GM19025 (cell line): ENCODE measurements around the gene PLCH1.

ENCODE experiments used
- ATAC-seq: cut with Tn5 transposase; IDR thresholded peaks from one replicate; pipeline ENCODE4 v1.9.1; 2021; ENCODE audit warnings: mild to moderate bottlenecking, low read depth, moderate library complexity; ENCODE audit not compliant: unreplicated experiment

Gene PLCH1

DNA sequence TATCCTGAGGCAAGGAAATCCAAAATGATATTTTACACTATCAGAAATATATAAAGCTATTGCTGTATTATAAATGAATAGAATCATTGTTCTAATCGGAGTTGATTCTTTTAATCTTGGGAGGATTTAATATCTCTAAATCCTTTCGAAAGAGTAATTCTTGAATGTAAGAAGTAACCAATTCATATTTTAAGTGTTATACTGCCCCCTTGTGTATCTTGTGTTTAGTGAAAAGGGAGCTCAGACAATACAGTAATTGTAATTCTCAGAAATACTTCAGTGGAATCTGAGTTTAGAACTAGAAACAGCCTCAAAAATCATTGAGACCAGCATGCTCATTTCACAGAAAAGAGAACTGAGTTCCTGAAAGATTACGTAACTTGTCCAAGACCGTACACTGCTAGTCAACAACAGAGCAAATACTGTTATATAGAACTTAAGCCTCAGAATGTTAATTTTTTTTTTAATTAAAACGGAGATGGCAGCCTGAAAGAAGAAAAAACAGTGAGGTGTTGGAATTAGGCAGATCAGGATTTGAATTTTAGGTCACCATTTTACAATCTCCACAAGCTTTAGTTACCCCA, 42.9 kb downstream of the PLCH1 start:
- ATAC-seq: no peak

DNA sequence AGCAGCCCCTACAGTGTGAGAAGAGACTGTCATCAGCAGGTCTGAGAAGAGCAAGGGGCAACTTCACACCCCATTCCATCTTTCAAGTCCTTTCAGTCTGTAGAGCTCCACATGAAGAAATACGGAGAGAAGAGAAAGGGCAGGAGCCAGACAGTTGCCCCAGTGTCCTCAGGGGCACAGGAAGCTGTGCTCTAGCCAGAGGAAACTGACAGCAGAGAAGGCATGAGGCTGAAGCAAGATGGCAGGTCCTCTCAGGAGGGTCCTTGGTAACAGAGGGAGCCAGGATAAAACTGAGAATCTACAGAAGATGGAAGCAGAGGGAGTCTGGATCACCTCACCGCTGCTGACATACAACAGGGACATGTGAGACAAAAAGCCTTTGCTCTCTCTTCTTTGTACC, 47.3 kb downstream of the PLCH1 start:
- no peak for ATAC-seq

DNA sequence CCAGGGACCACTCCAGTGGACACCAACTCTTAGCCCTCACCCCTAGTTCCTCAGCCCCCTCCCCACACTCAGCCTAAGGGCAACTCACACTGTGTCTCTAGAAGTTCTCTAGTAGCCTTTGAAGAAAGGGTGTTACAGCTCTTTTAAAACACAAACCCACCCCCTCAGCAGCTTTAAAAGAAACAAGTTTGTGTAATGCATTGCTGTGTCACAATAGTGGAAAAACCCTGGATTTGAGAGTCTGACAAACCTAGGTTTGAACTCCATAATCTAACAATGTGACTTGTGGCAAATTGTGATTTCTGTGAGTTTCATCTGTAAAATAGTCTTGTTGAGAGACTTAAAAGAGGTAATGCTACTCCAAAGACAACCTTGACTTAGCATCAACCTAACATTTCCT, 54.0 kb downstream of the PLCH1 start:
- ATAC-seq: no peak

DNA sequence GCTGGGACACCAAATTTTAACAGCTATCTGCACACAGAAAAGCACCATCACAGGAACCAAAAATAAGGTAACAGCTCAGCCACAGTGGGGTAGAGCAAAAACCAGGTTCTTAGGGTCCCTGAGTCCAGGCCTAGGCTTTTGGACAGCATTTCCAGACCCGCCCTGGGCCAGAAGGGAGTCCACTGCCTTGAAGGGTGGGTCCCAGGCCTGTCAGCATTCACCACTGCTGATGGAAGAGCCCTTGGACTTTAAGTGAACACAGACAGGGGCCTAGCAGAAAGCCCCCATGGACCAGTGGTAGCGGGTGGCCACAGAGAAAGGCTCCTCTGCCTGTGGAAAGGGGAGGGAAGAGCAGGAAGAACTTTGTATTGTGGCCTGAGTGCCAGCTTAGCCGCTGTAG, 56.4 kb downstream of the PLCH1 start:
- ATAC-seq: no peak

DNA sequence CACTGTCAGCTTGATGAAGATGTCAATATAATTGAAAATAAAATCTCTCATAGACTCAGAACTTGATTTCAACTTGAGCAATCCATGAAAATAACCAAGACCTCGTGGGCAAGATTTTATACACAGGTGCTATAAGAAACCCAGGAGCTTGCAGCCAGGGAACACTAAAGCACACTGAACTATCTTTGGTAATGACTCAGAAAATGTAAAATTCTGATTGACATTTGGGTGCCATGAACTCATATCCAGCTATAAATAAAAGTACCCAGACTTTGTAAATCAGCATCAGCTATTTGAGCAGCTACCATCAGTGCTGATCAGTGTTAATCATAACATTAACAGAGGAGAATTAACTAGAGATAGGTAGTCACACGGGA, 61.5 kb downstream of the PLCH1 start:
- no peak for ATAC-seq

DNA sequence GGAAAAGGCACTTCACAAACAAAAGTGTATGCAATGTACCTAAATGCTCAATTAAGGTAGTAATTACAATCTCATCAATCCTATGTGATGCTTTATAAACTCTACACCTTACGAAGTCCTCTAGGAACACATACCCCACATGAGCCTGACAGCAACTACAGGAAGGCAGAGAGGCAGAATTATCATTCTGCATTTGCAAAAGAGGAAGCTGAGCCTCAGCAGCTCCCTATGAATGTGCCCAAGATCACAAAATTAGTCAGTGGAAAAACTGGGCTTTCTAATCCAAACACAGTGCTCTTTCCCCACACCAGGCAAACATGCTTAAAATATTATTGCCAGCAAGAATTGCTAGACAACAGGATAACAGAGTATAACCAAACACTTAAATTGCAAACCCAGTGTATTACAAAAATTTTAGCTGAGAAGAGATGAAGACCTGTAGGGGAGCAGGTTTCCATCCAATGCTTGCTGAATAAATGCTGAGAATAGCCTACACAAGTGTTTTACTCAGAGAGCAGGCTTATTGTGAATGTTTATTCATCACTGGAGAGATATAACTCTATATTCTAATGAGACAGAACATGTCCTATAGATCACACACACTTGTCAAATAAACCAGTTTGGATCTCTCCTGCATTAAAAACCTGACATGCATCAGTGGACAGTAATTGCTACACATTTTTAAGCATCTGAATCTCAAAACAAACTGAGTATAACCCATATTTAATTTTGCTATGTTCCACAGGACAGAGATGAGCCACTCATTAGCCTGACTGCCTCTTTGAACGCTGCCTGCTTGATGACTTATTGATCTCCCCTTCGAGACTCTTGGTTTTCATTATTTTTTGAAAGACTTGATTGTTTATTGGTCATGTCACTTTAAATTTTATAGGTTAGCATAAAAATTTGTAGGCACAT, 62.2 kb downstream of the PLCH1 start:
- ATAC-seq: no peak

DNA sequence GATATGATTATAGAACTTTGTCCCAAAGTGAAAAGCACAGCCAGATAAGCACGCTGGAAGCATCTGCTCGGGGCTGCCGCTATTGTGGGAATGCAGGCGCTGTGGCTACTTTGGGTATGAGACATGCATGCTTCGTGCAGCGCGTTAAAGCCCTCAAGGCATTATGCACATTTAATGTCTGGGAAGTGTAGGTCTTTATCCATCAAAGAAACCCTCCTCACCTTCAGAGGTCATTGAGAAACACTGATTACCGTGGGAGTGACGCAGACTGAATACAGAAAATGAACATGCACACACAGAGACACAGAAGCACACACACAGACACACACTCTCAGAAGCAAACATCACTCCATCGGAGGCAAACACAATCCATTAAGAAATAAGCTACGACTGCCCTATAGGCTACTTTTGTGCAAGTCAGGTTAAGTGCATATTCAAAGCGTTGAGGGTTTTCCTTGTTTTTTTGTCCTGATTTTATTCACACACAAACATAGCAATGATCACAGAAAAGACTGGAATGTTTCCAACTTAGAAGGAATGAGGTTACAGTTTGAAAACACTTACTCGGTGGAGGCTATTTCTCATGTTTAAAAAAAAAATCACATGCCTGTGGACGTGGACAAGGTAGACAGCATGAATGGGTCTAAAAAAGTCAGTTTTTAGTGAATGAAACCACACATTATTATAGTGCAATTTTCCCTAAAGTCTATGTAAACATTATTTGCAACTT, 68.5 kb downstream of the PLCH1 start:
- no peak for ATAC-seq

DNA sequence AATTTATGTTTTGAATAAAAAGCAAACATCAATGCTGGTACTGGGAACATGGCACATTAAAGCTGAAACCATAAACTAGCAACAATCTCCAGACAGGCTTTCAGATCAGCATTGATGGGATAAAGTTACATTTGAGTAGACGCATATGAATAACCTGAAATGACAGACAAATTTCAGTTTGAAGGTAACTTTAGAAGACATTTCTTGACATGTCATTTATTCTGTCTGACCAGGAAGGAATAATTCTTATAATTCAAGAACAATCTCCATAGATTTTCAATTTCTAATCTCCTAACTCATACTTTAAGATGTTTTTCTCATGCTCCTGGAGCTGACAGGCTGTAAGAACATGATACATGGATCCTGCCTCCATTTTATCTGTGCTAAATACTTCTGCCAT, 69.8 kb downstream of the PLCH1 start:
- ATAC-seq: no peak

DNA sequence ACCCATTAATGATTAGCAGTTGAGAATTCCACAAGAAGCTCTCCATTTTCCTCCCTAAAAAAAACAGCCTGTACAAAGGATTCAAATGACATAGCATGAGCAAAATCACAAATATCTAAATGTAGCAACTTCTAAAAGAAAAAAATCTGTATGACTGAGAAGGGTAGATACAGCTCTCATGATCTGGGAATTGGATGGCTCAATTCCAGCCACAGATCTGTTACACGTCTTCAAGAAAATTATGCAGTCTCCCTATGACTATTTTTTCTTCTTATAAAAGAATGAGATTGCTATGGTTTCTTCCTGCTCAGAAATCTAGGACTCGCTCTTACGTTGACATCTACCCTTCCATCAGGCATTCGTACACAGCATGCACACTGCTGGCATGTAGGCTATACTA, 71.5 kb downstream of the PLCH1 start:
- no peak for ATAC-seq

DNA sequence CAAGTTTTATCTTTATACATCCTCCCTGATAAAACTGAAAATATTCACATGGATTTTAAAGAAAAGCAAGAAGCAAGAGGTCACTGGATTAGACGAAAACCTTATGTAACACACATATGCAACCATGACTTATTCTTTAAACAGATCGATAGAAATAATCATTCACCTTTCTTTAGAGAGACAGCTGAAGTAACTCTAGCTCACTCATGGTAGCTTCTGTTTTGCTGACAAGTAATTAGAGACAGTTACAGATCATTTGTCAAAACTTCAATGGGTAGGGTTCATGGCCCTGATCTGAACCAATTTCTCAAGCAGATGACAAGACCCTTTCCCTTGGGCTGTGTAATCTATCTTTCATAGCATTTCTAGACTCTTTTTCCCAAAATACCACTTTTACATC, 74.5 kb downstream of the PLCH1 start:
- no peak for ATAC-seq

DNA sequence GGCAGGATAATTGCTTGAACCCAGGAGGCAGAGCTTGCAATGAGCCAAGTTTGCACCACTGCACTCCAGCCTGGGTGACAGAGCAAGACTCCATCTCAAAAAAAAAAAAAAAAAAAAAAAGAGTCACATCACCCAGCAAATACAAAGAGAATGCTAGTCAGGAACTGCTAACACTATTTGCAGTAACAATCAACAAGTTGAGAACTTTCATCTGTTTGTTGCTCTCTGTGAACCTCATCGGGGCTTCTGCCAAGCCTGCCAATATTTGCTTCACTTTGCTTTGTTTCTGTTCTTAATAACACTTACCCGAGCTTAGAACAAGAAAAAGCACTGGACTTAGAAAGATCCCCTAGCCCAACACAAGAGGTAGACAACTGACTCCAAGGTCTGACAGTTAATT, 76.9 kb downstream of the PLCH1 start:
- ATAC-seq: no peak

DNA sequence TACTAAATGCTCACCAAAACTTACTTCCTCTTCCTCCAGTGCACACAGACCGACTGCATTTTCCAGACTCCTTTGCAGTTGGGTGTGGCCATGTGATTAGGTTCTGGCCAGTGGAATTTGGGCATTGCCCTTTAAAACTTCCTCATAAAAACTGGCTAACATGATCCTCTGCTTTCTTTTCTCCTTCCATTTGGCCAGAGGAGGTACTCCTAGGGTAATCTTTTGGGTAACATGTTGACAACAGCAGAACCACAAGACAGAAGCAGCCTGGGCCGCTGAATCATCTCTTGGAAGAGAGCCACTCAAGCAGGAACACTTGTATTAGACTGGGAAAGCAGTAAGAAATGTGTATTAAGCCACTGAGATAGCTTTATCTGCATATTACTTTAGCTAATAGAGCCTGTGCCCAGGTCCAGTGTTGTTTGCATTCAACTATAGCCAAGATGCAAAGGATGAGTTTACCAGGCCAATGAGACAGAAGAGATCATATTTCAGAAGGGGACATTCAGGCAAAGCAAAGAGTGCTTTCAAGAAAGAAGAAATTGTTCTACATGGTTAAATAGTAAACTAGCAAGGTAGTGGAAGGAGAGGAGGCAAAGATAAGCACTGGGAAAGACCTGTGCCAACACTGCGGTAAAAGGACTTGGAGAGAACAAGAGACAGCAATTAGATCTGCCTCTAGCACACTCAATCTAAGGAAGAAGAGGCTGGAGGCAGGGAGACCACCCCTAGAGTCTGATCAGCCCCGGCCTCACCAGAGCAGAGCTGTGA, 79.8 kb downstream of the PLCH1 start:
- ATAC-seq: no peak

DNA sequence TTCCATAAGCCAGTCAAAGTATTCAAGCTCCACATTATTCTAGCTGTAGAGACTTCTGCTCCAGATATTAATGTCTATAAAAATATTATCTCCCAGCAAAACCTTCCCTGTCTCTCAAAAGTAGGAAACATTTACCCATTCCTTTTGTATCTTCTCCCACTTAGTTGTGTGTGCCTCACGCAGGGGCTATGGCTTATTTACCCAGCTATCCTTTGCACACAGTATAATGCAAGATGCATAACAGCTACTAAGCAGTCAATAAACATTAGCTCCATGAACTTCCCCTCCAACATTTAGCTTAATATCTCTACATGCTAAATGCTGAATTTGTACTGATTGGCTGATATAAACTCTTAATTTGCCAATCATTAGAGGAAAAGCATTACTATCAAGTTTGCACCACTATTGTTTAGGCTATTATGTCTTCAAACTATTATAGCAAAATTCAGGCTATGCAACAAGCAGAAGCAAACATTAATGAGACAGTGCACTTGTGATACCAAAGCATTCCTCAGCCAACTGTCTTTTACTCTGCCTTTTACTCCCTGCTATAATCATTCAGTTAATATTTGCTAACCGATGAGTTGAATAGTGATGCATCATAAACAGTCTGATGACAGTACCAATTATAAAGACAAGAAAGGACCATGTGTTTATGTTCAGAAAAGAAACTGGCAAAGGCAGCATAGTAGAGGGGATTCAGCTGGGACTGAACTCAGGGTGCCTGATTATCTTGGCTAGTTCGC, 81.2 kb downstream of the PLCH1 start:
- ATAC-seq: no peak

DNA sequence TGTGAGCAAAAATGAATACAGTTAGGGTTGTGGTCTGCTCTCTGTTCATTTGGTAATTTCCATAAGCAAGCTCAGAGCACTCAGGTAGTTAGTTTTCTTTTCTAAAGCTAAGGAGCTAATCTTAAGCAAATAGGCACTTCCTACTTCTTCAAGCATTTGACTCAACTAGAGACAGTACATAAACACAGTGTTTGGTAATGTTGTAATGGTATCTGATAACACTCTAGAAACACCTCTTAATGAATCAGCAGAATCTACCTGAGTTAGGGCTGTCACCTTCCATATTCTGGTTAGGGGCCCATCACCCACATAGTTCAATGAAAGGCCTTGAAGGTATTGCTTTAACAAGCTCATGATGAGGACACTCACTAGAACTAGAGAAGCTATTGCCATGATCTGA, 83.1 kb downstream of the PLCH1 start:
- no peak for ATAC-seq

DNA sequence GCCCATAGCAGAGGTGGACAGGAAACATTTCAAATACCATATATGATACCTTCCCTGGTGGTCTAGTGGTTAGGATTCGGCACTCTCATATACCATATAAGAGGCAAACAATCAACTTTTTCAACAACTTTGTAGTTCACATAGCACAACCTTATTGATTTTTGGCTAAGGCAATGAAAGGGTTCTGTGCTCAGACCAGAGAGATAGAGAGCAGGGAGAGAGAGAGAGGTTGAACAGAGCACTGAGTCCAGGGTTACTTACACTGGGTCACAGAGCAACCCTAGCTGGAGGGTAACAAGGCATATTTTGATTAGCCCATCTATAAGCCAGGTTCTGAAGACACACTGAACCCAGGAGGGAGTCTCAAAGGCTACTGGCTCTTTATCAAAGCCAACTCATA, 83.8 kb downstream of the PLCH1 start:
- ATAC-seq: no peak

DNA sequence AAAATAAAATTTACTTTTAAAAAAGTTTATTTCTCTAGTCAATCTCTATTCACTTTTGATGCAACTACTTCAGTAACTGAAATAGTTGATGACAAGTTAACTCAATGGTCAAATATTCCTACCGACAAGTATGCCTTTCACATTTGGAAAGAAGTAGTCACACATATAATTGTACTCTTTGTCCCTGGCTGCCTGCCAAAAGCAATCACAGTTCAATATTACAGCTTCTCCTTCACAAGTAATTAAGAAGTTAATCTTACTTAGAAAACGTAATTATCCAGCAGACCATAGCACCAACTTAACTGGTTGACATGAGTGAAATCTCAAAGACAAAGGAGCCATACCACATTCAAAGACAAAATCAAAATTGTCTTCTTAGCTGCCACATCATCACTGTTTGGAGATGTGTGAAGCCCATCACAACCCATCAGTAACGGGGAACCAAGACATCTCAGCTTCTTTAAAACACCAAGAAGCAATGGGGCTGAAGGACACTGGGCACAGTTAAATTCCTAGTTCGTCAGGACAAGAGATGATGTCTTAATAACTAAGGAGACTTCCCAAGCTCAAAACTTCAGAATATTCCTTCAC, 86.1 kb downstream of the PLCH1 start:
- ATAC-seq: no peak

DNA sequence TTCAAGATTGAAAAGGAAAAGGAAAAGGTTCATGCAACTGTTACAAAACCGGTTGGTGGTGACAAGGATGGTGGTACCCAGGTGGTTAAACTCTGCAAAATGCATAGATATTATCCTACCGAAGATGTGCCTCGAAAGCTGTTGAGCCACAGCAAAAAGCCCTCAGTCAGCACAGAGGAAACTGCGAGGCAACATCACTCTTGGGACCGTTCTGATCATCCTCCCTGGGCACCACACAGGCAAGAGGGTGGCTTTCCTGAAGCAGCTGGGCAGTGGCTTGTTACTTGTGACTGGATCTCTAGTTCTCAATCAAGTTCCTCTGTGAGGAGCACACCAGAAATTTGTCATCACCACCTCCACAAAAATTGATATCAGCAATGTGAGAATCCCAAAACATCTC, 86.9 kb downstream of the PLCH1 start:
- no peak for ATAC-seq

DNA sequence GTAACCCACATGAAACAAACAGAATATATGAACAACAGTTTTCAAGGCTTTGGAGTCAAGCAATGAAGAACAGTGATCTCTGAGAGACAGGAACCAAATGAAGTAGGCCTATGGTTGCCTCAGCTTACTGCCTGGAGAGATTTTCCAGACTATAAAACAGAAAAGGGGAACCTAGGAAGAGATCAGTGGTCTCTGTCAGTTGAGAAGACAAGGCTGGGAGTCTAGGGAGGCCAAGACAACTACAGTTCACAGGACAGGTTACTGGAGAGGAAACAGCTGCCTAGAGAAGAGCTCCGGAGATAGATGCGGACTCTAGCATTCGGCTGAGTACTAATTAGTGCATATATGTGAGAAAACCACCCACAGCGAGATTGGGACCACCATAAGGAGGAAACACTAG, 87.7 kb downstream of the PLCH1 start:
- ATAC-seq: no peak

DNA sequence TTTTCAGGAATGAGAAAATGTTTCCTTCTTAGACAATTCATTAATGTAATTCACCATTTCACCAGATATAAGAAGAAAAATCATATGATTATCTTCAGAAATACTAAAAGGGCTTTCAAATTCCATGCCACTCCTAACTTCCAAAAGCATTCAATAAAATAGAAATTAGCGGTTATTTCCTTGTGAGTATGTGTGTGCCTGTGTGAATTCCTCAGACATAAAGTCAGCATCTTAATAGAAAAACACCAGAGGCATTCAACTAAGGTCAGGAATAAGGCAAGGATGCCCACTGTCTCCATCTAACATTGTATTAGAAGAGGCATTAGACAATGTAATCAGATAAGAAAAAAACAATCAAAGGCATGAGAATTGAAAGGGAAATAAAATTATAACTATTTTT, 88.4 kb downstream of the PLCH1 start:
- ATAC-seq: no peak
